BJ (cell line): ENCODE measurements around the gene ZCCHC7. TPM values are rescaled to one million over a fixed set of nuclear protein-coding genes. Genes with fewer than 3 reads are reported as not detected.

Experiments used
- CTCF ChIA-PET: fragments of 350-600 bp; formaldehyde crosslinking; extraction: SDS; loops from one replicate; lab custom pipeline; 2021; ENCODE audit warnings: antibody characterized with exemption, inconsistent platforms; lab: Yijun Ruan, JAX
- POLR2A ChIA-PET: fragments of 300-600 bp; sonication (Branson Sonifier 250); formaldehyde crosslinking; extraction: SDS; loops from one replicate; lab custom pipeline; 2021; ENCODE audit warnings: antibody characterized with exemption; lab: Charles Lee
- DNase-seq: peaks from one replicate; pipeline ENCODE4 v3.0.0-alpha.2; 2011; ENCODE audit warnings: low read depth
- H3K27me3 ChIP-seq: 2 replicates; pipeline ENCODE4 v1.6.0; 2011; ENCODE audit warnings: low read length; ENCODE audit not compliant: control insufficient read depth, insufficient read depth
- H3K36me3 ChIP-seq: 2 replicates; pipeline ENCODE4 v1.5.1; 2011; ENCODE audit warnings: low read length; ENCODE audit not compliant: control insufficient read depth, insufficient read depth
- H3K4me3 ChIP-seq: 2 replicates; pipeline ENCODE4 v1.5.1; 2011; ENCODE audit warnings: low read depth, mild to moderate bottlenecking, control low read depth, low read length
- CTCF ChIP-seq: IDR thresholded peaks from 2 replicates; pipeline ENCODE4 v1.5.1; 2011; ENCODE audit warnings: low read depth, mild to moderate bottlenecking, control low read depth, inconsistent platforms, low read length, moderate library complexity; ENCODE audit not compliant: insufficient read depth
- polyA plus RNA-seq: library from polyadenylated mRNA; depleted of rRNA; stranded (reverse); fragments of >200 nt; gene quantifications from 2 replicates; pipeline ENCODE4 v1.2.3, GENCODE V29; 2011

Gene ZCCHC7
- polyA plus RNA-seq, 1 experiment = 23.2 TPM

- Histone ChIP-seq H3K36me3 (no peaks in the 10 kb centered on the region), H3K27me3 (no peaks in the 10 kb centered on the region), H3K4me3 (no peak overlapping the region)
- TF ChIP-seq CTCF = no peak
- DNase-seq = no peak
- ChIA-PET CTCF (interaction anchor here (0.8 kb wide), 1 partner anchor 11 kb away, joined by 3 read pairs; no protein-coding TSS in a partner anchor), POLR2A (no interaction called here)
These were observed 220.6 kb downstream of the ZCCHC7 start for GRCh38 chr9:37340961-37341360.

GRCh38 chr9:37341704-37342103 is 221.3 kb downstream of the ZCCHC7 start:
- DNase-seq = no peak
- Histone ChIP-seq H3K4me3 (no peak overlapping the region), H3K36me3 (no peaks in the 10 kb centered on the region), H3K27me3 (no peaks in the 10 kb centered on the region)
- CTCF ChIA-PET = interaction anchor here (0.8 kb wide), 1 partner anchor 12 kb away, joined by 3 read pairs; no protein-coding TSS in a partner anchor
- POLR2A ChIA-PET = no interaction called here
- no peak for TF ChIP-seq CTCF

- ChIA-PET CTCF (no interaction called here), POLR2A (no interaction called here)
- TF ChIP-seq CTCF = no peak
These were observed 222.1 kb downstream of the ZCCHC7 start for GRCh38 chr9:37342493-37342892.

GRCh38 chr9:37342895-37343294 is 222.5 kb downstream of the ZCCHC7 start:
- Histone ChIP-seq H3K4me3 (no peak overlapping the region), H3K36me3 (no peaks in the 10 kb centered on the region), H3K27me3 (no peaks in the 10 kb centered on the region)
- TF ChIP-seq CTCF = no peak
- ChIA-PET CTCF (no interaction called here), POLR2A (no interaction called here)
- DNase-seq = no peak

More at GRCh38 chr9:37342493-37342892, 222.1 kb downstream of the ZCCHC7 start:
- H3K4me3 ChIP-seq = no peak overlapping the region
- no peaks in the 10 kb centered on the region for H3K36me3 ChIP-seq
- H3K27me3 ChIP-seq = no peaks in the 10 kb centered on the region
- no peak for DNase-seq

- Histone ChIP-seq H3K36me3 (no peaks in the 10 kb centered on the region), H3K27me3 (no peaks in the 10 kb centered on the region), H3K4me3 (no peak overlapping the region)
- no peak for DNase-seq
- ChIA-PET POLR2A (no interaction called here), CTCF (interaction anchor here (0.9 kb wide), 1 partner anchor 125 kb away, joined by 3 read pairs; no protein-coding TSS in a partner anchor)
- no peak for TF ChIP-seq CTCF
These were observed 223.3 kb downstream of the ZCCHC7 start for GRCh38 chr9:37343724-37344123.
